Gastrocnemius medialis (tissue), 4 donors: Measurements from ENCODE around the gene STK35.
"Not testable (repeated sequence)": the region's sequence is repeated elsewhere in the genome, so short reads cannot be mapped to it uniquely, and the experiment has no call there.

ENCODE experiments used
- POLR2A ChIP-seq, 2 donors: fragments of 450-650 bp; IDR thresholded peaks; one replicate each; pipeline ENCODE4 v1.6.1; 2017; ENCODE audit warnings: antibody characterized with exemption in 2 of 2, mild to moderate bottlenecking in 2 of 2, moderate library complexity in 2 of 2
- TF ChIP-seq, protein P1 (sequence below), 5 experiments: fragments of 450-650 bp in 3 of 5; fragments of 200-600 bp in 2 of 5; sonication (generic) in 2 of 5; IDR thresholded peaks in 4 of 5; conservative IDR thresholded peaks in 1 of 5; 1 replicate in 4 of 5; 2 replicates in 1 of 5; pipeline ENCODE4 v1.5.1; 2016 to 2019; ENCODE audit warnings: antibody characterized with exemption in 5 of 5, mild to moderate bottlenecking in 3 of 5, moderate library complexity in 3 of 5

DNA sequence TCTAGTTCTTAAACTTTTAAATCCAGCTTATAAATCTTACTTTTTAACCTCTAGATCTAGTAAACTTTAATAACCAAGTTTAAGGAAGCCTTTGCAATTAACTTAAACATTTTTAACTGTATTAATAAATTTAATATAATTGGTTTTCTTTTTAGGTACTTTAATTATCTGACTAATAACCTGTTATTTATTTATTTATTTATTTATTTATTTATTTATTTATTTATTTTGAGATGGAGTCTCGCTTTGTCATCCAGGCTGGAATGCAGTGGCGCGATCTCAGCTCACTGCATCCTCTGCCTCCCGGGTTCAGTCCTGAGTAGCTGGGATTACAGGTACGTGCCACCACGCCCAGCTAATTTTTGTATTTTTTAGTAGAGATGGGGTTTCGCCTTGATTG, 83.3 kb downstream of the STK35 start:
- not testable (repeated sequence) for TF ChIP-seq POLR2A (IDR thresholded peaks at IDR 0.05)
- TF ChIP-seq, protein P1, sequence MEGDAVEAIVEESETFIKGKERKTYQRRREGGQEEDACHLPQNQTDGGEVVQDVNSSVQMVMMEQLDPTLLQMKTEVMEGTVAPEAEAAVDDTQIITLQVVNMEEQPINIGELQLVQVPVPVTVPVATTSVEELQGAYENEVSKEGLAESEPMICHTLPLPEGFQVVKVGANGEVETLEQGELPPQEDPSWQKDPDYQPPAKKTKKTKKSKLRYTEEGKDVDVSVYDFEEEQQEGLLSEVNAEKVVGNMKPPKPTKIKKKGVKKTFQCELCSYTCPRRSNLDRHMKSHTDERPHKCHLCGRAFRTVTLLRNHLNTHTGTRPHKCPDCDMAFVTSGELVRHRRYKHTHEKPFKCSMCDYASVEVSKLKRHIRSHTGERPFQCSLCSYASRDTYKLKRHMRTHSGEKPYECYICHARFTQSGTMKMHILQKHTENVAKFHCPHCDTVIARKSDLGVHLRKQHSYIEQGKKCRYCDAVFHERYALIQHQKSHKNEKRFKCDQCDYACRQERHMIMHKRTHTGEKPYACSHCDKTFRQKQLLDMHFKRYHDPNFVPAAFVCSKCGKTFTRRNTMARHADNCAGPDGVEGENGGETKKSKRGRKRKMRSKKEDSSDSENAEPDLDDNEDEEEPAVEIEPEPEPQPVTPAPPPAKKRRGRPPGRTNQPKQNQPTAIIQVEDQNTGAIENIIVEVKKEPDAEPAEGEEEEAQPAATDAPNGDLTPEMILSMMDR (IDR thresholded peaks at IDR 0.05 in 4 of 5, conservative IDR thresholded peaks at IDR 0.05 in 1 of 5), result not testable (repeated sequence)
